OCI-LY3 (cell line): ENCODE measurements around the gene SIGLEC6.

ENCODE experiments used
- EZH2phosphoT487 ChIP-seq: fragments of 200-600 bp; shearing (Covaris generic); IDR thresholded peaks from 2 replicates; pipeline ENCODE4 v1.6.1; 2018; ENCODE audit warnings: antibody characterized with exemption, mixed run types, low read depth
- TF ChIP-seq, protein P1 (sequence below): fragments of 200-600, 300-600 bp; sonication (generic); IDR thresholded peaks from 2 replicates; pipeline ENCODE4 v1.5.1; 2014; ENCODE audit warnings: antibody characterized with exemption, low read length, low read depth

DNA sequence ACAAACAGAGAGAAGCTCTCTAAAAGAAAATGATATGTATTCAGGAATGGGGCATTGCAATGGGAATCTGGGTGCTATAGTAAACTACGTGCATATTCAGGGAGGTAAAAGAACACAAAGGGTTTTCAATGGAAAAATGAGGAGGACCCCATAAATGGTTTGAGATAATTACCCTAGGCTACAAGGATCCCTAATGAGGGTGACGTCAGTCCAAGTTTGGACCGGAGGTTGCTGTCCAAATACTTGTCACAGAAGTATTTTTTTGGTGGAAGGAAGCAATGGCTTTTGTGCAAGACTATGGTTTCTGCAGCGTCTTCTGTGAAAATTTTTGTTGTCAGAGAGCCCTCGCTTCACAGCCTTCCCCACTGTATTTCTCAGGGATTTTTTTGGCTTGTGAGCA is 54.1 kb downstream of the SIGLEC6 start:
- TF ChIP-seq, protein P1, sequence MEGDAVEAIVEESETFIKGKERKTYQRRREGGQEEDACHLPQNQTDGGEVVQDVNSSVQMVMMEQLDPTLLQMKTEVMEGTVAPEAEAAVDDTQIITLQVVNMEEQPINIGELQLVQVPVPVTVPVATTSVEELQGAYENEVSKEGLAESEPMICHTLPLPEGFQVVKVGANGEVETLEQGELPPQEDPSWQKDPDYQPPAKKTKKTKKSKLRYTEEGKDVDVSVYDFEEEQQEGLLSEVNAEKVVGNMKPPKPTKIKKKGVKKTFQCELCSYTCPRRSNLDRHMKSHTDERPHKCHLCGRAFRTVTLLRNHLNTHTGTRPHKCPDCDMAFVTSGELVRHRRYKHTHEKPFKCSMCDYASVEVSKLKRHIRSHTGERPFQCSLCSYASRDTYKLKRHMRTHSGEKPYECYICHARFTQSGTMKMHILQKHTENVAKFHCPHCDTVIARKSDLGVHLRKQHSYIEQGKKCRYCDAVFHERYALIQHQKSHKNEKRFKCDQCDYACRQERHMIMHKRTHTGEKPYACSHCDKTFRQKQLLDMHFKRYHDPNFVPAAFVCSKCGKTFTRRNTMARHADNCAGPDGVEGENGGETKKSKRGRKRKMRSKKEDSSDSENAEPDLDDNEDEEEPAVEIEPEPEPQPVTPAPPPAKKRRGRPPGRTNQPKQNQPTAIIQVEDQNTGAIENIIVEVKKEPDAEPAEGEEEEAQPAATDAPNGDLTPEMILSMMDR = no peak
- no peak for TF ChIP-seq EZH2phosphoT487
